ENCODE results near the gene CELSR1.

Gene CELSR1

GRCh38 chr22:46352691-46353386 is 184.6 kb downstream of the CELSR1 start:
- no peak for DNase-seq (ENCODE audit: low read depth in 2 of 2)

DNA sequence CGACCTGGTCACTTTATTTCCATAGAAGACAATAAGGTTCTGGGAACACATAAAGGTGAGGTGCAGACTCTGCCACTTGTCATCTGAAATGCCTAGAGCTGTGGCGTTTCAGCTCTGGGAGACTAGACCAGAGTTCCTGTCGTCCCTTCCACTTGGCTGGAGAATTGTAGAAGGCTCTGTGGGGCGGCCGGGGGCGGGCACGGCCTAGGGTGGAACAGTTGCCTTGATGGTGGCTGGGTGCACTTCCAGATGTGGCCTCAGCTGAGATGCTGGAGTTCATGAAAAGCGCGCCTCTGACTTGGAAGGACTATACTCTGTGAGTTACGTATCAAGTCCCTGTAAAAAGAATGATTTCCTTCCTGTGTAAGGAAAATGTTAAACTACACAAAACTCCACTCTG is 185.1 kb downstream of the CELSR1 start:
- DNase-seq (ENCODE audit: low read depth in 2 of 2) = no peak

DNA sequence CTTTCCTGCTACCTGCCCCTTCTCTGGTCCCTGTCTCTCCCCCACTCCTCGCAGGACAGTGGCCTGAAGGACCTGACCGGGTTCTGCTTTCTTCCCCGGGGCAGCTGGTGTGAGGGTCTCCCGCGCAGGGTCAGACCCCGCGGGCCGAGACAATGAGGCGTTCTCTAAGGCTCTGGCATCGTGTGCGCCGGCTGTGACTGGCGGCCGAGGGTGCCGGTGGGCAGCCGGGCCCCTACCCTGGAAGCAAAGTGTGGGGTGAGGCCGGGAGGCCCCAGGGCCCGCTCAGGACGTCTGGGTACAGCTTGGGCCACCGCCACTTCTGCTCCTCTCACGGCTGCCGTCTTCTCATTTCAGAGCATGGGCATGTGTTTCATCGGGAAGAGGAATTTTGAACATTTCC is 185.7 kb downstream of the CELSR1 start:
- no peak for DNase-seq (ENCODE audit: low read depth in 2 of 2)

DNA sequence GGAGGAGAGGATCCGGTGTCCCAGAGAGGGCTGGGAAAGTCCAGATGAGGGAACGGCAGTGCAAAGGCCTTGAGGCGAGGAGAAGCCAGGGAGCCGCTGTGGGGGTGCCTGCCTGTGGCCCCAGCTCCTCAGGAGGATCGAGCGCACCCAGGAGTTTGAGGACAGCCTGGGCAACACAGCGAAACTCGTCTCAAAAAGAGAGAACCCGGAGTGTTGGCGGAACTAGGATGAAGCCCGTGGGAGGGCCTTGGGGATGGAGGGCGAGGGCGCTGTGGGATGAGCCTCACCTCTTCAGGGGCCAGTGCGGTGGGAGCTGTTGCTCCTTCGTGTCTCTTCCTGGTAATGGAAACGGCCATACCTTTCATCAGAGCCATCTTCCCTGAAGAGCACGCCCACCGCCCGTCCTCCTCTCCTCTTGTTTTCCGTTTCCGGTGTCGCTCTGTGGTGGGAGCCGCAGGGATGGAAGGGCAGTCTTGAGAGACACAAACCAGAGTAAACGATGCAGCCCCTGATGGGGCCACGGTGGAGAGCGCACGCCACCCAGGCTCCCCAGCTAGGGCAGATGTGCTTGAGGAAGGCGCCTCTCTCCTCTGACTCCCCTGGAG is 186.2 kb downstream of the CELSR1 start:
- DNase-seq (ENCODE audit: low read depth in 2 of 2) = no peak

DNA sequence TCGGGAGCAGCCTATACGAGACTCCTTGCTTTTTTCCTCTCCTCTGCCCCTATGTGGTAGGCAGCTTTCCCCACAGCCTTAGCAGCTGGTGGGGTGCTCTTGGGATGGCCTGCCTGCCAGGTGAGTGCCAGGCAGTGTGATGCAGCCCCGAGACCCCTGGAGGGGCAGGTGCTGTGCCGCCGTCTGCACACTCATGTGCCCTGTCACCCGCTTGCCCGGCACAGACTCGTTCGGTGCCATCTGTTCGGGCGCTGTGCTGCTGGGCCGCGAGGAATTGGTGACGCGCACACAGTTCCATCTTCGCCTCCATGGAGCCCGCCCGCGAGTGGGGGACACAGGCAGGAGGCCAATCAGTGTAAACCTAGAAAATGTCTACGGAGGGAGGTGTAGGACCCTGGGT is 186.8 kb downstream of the CELSR1 start:
- DNase-seq (ENCODE audit: low read depth in 2 of 2) = no peak

GRCh38 chr22:46350121-46350520 is 187.3 kb downstream of the CELSR1 start:
- no peak for DNase-seq (ENCODE audit: low read depth in 2 of 2)

GRCh38 chr22:46349681-46350080 is 187.7 kb downstream of the CELSR1 start:
- DNase-seq (ENCODE audit: low read depth in 2 of 2) = no peak

- no peak for DNase-seq (ENCODE audit: low read depth in 2 of 2)
Measured at GRCh38 chr22:46349238-46349637, 188.2 kb downstream of the CELSR1 start.

- no peak for DNase-seq (ENCODE audit: low read depth in 2 of 2)
Measured at GRCh38 chr22:46348099-46348695, 189.2 kb downstream of the CELSR1 start.

DNA sequence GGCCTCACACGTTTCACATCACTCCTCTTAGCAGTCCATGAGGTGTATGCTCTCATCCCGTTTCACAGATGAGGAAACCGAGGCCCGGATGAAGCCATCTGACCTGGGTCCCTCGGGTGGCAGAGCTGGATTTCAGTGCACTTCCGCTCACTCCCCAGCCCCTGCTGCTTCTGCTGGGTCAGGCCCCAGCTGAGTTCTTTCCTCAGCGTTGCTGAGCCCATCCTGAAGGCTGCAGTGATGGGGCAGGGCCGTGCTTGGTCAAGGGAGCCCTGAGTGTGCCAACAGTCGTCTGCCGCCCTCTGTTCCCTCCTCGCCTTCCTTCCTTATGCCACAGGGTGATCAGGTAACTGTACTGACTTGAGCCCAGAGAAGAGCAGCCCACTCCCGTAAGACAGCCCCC is 189.8 kb downstream of the CELSR1 start:
- DNase-seq (ENCODE audit: low read depth in 2 of 2) = no peak

- no peak for DNase-seq (ENCODE audit: low read depth in 2 of 2)
Measured at GRCh38 chr22:46346680-46347405, 190.6 kb downstream of the CELSR1 start.

GRCh38 chr22:46340676-46341075 is 196.7 kb downstream of the CELSR1 start:
- DNase-seq (ENCODE audit: low read depth in 2 of 2) = no peak

- DNase-seq (ENCODE audit: low read depth in 2 of 2) = no peak
Measured at GRCh38 chr22:46339956-46340355, 197.5 kb downstream of the CELSR1 start.

DNA sequence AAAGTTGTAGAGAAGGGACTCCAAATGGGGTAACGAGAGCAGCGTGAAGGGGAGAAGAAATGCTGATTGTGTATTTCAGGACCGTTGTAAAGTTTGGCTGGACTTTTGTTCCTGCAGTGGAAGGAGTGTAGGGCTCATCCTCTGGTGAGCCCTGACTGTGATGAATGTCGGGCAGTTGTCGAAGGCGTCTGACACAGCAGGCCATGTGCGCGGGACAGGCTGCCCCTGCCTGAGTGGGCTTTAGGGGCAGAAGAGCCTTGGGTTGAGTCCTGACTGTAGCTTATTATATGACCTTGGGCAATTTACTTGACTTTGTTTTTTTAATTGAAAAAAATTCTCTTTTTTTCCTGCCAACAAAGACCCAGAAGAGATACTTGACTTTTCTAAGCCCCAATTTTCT is 198.8 kb downstream of the CELSR1 start:
- DNase-seq (ENCODE audit: low read depth in 2 of 2) = no peak

DNA sequence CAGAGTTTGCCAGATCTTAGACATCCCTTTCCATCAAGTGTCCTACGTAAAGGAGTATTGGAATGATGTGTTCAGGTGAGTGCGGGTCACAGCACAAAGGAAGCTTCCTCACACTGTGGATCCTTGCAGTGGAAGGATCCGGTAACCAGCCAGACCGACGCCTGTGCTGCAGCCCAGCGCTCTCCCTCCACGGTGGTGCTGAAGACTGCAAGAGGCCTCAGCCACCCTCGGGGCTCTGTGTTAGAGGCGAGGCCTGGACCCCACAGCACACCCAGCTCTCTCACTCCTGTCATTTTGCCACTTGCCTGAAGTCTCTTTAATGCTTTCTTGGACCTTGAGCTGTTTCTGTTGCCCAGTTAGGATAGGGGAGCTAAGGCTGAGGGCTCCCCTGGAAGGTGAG is 199.6 kb downstream of the CELSR1 start:
- DNase-seq (ENCODE audit: low read depth in 2 of 2) = no peak

DNA sequence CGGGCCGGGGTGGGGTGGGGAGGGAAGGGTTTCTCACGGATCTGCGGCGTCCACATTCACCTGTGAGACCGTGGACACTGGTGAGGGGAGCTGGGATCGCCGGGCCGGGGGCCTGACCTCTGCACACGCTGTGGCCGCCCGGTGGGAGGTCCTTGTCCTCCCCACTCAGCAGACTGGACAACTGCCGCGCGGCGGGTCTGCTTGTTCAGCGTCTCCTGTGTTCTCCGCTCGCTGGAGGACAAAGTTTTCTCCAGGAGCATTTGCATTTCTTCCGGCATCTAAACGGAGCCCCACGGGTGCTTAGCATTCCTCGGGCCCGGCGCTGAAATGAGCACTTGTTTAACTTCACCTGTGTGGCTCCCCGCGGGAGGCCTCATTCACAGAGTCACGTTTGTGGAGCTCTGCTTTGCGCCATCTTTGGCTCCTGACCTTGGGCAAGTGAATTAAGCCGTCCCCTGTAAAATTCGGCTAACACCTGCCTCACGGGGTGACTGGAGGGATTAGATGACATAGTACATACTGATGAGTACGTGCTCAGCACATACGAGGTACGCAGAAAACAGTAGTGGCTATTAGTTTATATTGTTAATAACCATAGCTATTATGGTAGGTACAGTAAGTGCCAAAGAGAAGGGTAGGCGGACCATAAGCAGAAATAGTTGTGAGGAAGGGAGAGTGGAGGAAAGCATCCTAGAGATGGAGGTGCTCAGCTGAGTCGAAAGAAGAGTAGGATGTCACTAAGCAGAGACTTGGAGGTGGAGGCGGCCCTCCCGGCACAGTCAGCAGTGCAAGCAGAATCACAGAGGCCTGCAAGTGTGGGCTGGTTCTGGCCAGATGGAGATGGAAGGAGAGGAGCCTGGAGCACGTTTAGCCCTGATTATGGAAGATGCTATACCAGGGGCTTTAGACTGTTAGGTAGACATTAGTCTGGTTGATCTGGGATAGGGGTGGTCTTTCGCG is 201.0 kb downstream of the CELSR1 start:
- DNase-seq (ENCODE audit: low read depth in 2 of 2) = no peak

DNA sequence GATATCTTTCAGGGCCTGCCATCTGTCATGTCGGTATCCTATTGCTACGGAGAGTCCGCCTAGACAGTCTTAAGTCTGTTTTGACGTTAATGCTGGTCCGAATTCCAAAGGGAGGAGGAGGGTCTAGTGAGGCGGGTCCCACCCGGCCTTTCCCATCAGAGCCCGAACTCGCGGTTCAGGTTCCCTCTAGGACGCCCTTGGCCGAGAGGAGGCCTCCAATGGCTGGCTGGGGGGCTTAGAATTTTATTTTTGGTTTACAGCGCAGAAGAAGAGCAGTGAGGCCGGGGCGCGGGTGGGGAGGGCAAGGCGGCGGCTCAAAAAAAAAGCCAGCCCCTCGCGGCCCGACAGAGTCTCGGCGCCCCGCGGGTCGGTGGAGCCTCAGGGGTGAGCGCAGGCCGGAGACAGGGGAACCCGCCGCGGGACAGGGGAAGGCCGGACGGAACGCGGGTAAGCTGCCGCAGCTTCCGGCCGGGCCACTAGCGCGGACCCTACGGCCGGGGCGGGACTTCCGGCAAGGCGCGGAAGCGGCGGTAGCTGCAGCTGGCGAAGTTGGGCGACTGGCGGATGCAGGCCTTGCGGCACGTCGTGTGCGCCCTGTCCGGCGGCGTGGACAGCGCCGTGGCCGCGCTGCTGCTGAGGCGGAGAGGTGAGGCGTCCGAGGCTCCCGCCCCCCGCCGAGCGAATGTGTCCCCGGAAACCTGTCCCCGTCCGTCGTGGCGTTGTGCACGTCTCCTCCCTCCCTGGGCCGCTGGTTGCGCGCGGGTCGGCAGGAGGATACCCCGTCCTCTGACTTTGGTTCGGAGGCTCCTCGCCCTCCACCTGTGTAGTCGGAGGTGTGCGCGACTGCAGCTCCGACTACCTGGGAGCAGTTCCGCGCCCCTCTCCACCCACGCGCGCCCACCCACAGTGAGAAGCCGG is 202.0 kb downstream of the CELSR1 start, which contains the start of gene TRMU:
TSS of gene TRMU (plus strand) at position 514 of the 918 bp plus-strand sequence. CDS start at position 565, 51 bp downstream.
- DNase-seq (ENCODE audit: low read depth in 2 of 2) = peak; percentile 38 to 62

GRCh38 chr22:46331496-46331895 is 205.9 kb downstream of the CELSR1 start:
- DNase-seq (ENCODE audit: low read depth in 2 of 2) = no peak

DNA sequence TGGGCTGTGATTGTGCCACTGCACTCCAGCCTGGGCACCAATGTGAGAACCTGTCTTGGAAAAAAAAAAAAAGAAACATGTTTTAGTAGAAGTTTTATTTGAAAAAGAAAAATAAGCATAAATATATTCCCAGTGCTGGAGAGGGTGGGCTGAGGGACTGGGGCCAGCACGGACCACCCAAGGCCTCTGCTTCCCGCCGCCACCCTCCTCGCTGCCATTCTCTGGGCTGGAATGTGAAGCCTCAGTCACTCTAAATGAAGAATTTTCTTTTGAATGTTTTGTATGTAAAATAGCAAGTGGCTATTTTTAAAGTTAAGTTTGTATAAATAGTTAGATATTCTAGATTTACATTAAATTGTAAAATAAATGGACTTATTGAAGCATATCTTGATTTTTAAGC is 207.0 kb downstream of the CELSR1 start:
- DNase-seq (ENCODE audit: low read depth in 2 of 2) = no peak

- no peak for DNase-seq (ENCODE audit: low read depth in 2 of 2)
Measured at GRCh38 chr22:46329616-46330015, 207.8 kb downstream of the CELSR1 start.
